Astrocyte (in vitro differentiated cells and primary cell): ENCODE measurements around the gene COG3.

Experiments
- EZH2 ChIP-seq: IDR thresholded peaks from 2 replicates; pipeline ENCODE4 v1.6.1; 2012; ENCODE audit warnings: mild to moderate bottlenecking, low read length, inconsistent platforms; ENCODE audit not compliant: insufficient read depth
- TF ChIP-seq, protein P1 (sequence below): IDR thresholded peaks from 2 replicates; pipeline ENCODE4 v1.5.1; 2011; ENCODE audit warnings: low read depth, mild to moderate bottlenecking, inconsistent platforms, low read length, moderate library complexity; ENCODE audit not compliant: insufficient read depth

DNA sequence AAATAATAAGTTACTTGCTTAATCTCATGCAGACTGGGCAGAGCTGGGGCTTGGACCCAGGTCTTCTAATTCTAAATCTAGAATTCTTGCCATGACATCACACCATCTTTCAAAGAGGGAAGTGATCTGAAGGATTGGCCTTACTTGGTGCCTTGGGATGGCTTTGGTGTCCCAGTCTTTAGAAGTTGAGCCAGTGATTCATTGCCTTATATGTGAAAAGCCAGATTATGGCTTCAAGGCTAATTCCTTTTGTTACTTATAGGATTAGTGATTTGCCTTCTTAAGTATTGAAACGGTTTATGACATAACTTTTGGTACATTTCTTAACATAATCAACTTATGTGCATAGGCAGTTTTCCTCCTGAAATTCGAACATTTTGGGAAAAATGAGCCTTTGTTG, 14.9 kb downstream of the COG3 start:
- TF ChIP-seq EZH2, result no peak
- TF ChIP-seq, protein P1, sequence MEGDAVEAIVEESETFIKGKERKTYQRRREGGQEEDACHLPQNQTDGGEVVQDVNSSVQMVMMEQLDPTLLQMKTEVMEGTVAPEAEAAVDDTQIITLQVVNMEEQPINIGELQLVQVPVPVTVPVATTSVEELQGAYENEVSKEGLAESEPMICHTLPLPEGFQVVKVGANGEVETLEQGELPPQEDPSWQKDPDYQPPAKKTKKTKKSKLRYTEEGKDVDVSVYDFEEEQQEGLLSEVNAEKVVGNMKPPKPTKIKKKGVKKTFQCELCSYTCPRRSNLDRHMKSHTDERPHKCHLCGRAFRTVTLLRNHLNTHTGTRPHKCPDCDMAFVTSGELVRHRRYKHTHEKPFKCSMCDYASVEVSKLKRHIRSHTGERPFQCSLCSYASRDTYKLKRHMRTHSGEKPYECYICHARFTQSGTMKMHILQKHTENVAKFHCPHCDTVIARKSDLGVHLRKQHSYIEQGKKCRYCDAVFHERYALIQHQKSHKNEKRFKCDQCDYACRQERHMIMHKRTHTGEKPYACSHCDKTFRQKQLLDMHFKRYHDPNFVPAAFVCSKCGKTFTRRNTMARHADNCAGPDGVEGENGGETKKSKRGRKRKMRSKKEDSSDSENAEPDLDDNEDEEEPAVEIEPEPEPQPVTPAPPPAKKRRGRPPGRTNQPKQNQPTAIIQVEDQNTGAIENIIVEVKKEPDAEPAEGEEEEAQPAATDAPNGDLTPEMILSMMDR, result no peak
